WTC11 (cell line): ENCODE measurements around the gene ZNF292. TPM values are rescaled to one million over a fixed set of nuclear protein-coding genes. Genes with fewer than 3 reads are reported as not detected.

Source experiments
- CREM ChIP-seq: sonication (generic); formaldehyde crosslinking; IDR thresholded peaks from 2 replicates; pipeline ENCODE4 v1.8.1; 2022; ENCODE audit warnings: mild to moderate bottlenecking, missing genetic modification reagents, moderate library complexity
- FOXJ3 ChIP-seq: sonication (generic); formaldehyde crosslinking; IDR thresholded peaks from 2 replicates; pipeline ENCODE4 v1.9.0; 2021; ENCODE audit warnings: missing genetic modification reagents, mild to moderate bottlenecking, borderline replicate concordance
- GABPB1 ChIP-seq: sonication (generic); formaldehyde crosslinking; IDR thresholded peaks from 2 replicates; pipeline ENCODE4 v1.8.1; 2023; ENCODE audit warnings: mild to moderate bottlenecking, missing genetic modification reagents
- GRHL2 ChIP-seq: fragments of 250-450 bp; sonication (Bioruptor Pico); IDR thresholded peaks from 2 replicates; pipeline ENCODE4 v1.8.0; 2022; ENCODE audit warnings: mild to moderate bottlenecking, moderate library complexity; ENCODE audit not compliant: insufficient replicate concordance, severe bottlenecking
- JUN ChIP-seq: sonication (generic); formaldehyde crosslinking; IDR thresholded peaks from 2 replicates; pipeline ENCODE4 v1.8.0; 2023; ENCODE audit warnings: mild to moderate bottlenecking, missing genetic modification reagents
- KAT7 ChIP-seq: sonication (generic); formaldehyde crosslinking; IDR thresholded peaks from 2 replicates; pipeline ENCODE4 v1.8.1; 2023; ENCODE audit warnings: missing genetic modification reagents, mild to moderate bottlenecking, borderline replicate concordance
- NFATC4 ChIP-seq: fragments of 250-450 bp; sonication (Bioruptor Pico); IDR thresholded peaks from 2 replicates; pipeline ENCODE4 v1.9.0; 2021; ENCODE audit warnings: mild to moderate bottlenecking
- NFE2L1 ChIP-seq: sonication (generic); formaldehyde crosslinking; IDR thresholded peaks from 2 replicates; pipeline ENCODE4 v1.8.1; 2023; ENCODE audit warnings: missing genetic modification reagents
- NFYB ChIP-seq: sonication (generic); formaldehyde crosslinking; conservative IDR thresholded peaks from 2 replicates; pipeline ENCODE4 v1.8.0; 2022; ENCODE audit warnings: low read depth, missing genetic modification reagents
- NR1H2 ChIP-seq: sonication (generic); formaldehyde crosslinking; IDR thresholded peaks from 2 replicates; pipeline ENCODE4 v1.9.0; 2021; ENCODE audit warnings: mild to moderate bottlenecking, moderate library complexity, missing genetic modification reagents
- NR2C2 ChIP-seq: sonication (generic); formaldehyde crosslinking; IDR thresholded peaks from 2 replicates; pipeline ENCODE4 v1.8.0; 2022; ENCODE audit warnings: mild to moderate bottlenecking, missing genetic modification reagents
- NR3C1 ChIP-seq: sonication (generic); formaldehyde crosslinking; conservative IDR thresholded peaks from 2 replicates; pipeline ENCODE4 v1.8.1; 2023; ENCODE audit warnings: low read depth, mild to moderate bottlenecking, missing genetic modification reagents
- SMAD3 ChIP-seq: sonication (generic); formaldehyde crosslinking; IDR thresholded peaks from 2 replicates; pipeline ENCODE4 v1.8.0; 2022; ENCODE audit warnings: missing genetic modification reagents, mild to moderate bottlenecking, borderline replicate concordance
- SMAD4 ChIP-seq: sonication (generic); formaldehyde crosslinking; IDR thresholded peaks from 2 replicates; pipeline ENCODE4 v1.8.0; 2022; ENCODE audit warnings: mild to moderate bottlenecking, missing genetic modification reagents
- SP1 ChIP-seq: sonication (generic); formaldehyde crosslinking; conservative IDR thresholded peaks from 2 replicates; pipeline ENCODE4 v1.8.1; 2022; ENCODE audit warnings: missing genetic modification reagents
- TCF7 ChIP-seq: sonication (generic); formaldehyde crosslinking; IDR thresholded peaks from 2 replicates; pipeline ENCODE4 v1.8.0; 2022; ENCODE audit warnings: mild to moderate bottlenecking, low read depth, missing genetic modification reagents, moderate library complexity
- TEAD1 ChIP-seq: sonication (generic); formaldehyde crosslinking; IDR thresholded peaks from 2 replicates; pipeline ENCODE4 v1.8.0; 2022; ENCODE audit warnings: mild to moderate bottlenecking, missing genetic modification reagents
- TEAD4 ChIP-seq: sonication (generic); formaldehyde crosslinking; IDR thresholded peaks from 2 replicates; pipeline ENCODE4 v1.8.0; 2022; ENCODE audit warnings: mild to moderate bottlenecking, missing genetic modification reagents
- ZNF317 ChIP-seq: sonication (generic); formaldehyde crosslinking; IDR thresholded peaks from 2 replicates; pipeline ENCODE4 v1.8.1; 2023; ENCODE audit warnings: low read depth, mild to moderate bottlenecking, moderate library complexity, missing genetic modification reagents, borderline replicate concordance
- total RNA-seq: library from RNA; stranded (reverse); gene quantifications from 3 replicates; pipeline ENCODE4 v1.2.3, GENCODE V29; 2021
- TF ChIP-seq, protein P1 (sequence below): sonication (generic); formaldehyde crosslinking; IDR thresholded peaks from 2 replicates; pipeline ENCODE4 v1.8.1; 2022; ENCODE audit warnings: mild to moderate bottlenecking, missing genetic modification reagents, moderate library complexity, borderline replicate concordance
- TF ChIP-seq, protein P2 (sequence below): fragments of 250-450 bp; sonication (Bioruptor Pico); IDR thresholded peaks from 2 replicates; pipeline ENCODE4 v1.9.0; 2021; ENCODE audit warnings: mild to moderate bottlenecking
- TF ChIP-seq, protein P3 (sequence below): fragments of 250-450 bp; sonication (Bioruptor Pico); IDR thresholded peaks from 2 replicates; pipeline ENCODE4 v1.9.0; 2021; ENCODE audit warnings: mild to moderate bottlenecking
- TF ChIP-seq, protein P4 (sequence below): sonication (generic); formaldehyde crosslinking; IDR thresholded peaks from 2 replicates; pipeline ENCODE4 v1.8.1; 2022; ENCODE audit warnings: low read depth, missing genetic modification reagents, borderline replicate concordance
- TF ChIP-seq, protein P5 (sequence below): sonication (generic); formaldehyde crosslinking; IDR thresholded peaks from 2 replicates; pipeline ENCODE4 v1.8.0; 2022; ENCODE audit warnings: mild to moderate bottlenecking, missing genetic modification reagents
- TF ChIP-seq, protein P6 (sequence below): fragments of 200-600 bp; IDR thresholded peaks from 2 replicates; pipeline ENCODE4 v1.8.0; 2022; ENCODE audit warnings: antibody characterized with exemption
- TF ChIP-seq, protein P7 (sequence below): sonication (generic); formaldehyde crosslinking; IDR thresholded peaks from 2 replicates; pipeline ENCODE4 v1.8.1; 2023; ENCODE audit warnings: mild to moderate bottlenecking, missing genetic modification reagents
- TF ChIP-seq, protein P8 (sequence below): sonication (generic); formaldehyde crosslinking; IDR thresholded peaks from 2 replicates; pipeline ENCODE4 v1.8.1; 2022; ENCODE audit warnings: low read depth, mild to moderate bottlenecking, moderate library complexity, missing genetic modification reagents, borderline replicate concordance

The ZNF292 gene
- total RNA-seq, 1 experiment from 2014 or later, result 42.1 TPM

DNA sequence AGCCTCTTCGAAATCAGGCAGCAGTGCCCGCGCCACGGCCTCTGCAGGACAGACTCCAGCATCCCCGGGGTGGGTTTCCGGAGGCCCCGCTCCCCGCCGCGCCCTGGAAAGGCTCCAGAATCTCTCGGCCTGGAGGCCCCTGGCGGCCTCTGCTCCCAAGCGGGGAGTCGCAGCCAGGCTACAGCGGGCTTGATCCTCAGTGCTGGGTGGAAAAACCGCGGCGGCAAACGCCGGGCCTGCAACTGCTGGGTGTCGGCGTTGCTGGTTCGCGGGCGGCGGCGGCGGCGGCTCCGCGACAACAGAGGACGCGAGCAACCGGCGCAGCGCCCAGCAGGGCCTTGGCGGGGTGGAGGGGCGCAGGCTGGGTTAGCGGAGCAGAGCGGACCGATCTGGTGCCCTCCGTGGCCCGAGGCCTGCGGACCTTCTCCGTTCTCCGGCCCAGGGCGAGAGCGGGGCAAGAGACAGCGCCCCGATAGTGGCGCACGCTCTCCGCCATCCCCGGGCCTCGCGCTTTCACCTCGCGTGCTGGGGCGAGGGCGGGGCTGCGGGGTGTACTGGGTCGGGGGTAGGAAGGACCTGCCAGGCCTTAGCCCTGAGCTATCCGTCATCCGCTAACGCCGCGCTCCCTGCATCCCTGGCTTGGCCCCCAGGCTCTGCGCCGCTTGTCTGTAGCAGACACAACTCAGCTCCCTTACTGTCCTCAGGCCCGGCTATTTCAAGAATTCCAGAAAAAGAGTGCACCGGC, 3.4 kb upstream of the ZNF292 start (continued):
- TF ChIP-seq NR3C1 (CRISPR knock-in tag) (no peak), SP1 (peak; percentile 67), NR1H2 (CRISPR knock-in tag) (no peak), NFYB (CRISPR knock-in tag) (peak; percentile 36; the same call in 1 of the 2 replicates), NFE2L1 (CRISPR knock-in tag) (peak; percentile 87), NR2C2 (no peak), TEAD4 (CRISPR knock-in tag) (peak; percentile 57; the same call in 1 of the 2 replicates), TEAD1 (peak; percentile 91), GRHL2 (CRISPR knock-in tag) (no peak), GABPB1 (CRISPR knock-in tag) (no peak), JUN (CRISPR knock-in tag) (0 out of 2 replicates have a peak, but pooled peaks have one; percentile 29), SMAD3 (CRISPR knock-in tag) (no peak), ZNF317 (CRISPR knock-in tag) (peak; percentile 54; the same call in 1 of the 2 replicates), SMAD4 (CRISPR knock-in tag) (0 out of 2 replicates have a peak, but pooled peaks have one; percentile 60), CREM (peak; percentile 60), NFATC4 (CRISPR knock-in tag) (no peak), FOXJ3 (CRISPR knock-in tag) (no peak), KAT7 (peak; percentile 89; the same call in 1 of the 2 replicates), TCF7 (CRISPR knock-in tag) (peak; percentile 46; the same call in 1 of the 2 replicates)
- TF ChIP-seq, protein P1, sequence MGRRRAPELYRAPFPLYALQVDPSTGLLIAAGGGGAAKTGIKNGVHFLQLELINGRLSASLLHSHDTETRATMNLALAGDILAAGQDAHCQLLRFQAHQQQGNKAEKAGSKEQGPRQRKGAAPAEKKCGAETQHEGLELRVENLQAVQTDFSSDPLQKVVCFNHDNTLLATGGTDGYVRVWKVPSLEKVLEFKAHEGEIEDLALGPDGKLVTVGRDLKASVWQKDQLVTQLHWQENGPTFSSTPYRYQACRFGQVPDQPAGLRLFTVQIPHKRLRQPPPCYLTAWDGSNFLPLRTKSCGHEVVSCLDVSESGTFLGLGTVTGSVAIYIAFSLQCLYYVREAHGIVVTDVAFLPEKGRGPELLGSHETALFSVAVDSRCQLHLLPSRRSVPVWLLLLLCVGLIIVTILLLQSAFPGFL, result no peak
- TF ChIP-seq, protein P2, sequence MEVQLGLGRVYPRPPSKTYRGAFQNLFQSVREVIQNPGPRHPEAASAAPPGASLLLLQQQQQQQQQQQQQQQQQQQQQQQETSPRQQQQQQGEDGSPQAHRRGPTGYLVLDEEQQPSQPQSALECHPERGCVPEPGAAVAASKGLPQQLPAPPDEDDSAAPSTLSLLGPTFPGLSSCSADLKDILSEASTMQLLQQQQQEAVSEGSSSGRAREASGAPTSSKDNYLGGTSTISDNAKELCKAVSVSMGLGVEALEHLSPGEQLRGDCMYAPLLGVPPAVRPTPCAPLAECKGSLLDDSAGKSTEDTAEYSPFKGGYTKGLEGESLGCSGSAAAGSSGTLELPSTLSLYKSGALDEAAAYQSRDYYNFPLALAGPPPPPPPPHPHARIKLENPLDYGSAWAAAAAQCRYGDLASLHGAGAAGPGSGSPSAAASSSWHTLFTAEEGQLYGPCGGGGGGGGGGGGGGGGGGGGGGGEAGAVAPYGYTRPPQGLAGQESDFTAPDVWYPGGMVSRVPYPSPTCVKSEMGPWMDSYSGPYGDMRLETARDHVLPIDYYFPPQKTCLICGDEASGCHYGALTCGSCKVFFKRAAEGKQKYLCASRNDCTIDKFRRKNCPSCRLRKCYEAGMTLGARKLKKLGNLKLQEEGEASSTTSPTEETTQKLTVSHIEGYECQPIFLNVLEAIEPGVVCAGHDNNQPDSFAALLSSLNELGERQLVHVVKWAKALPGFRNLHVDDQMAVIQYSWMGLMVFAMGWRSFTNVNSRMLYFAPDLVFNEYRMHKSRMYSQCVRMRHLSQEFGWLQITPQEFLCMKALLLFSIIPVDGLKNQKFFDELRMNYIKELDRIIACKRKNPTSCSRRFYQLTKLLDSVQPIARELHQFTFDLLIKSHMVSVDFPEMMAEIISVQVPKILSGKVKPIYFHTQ (CRISPR knock-in tag), result no peak
- TF ChIP-seq, protein P3, sequence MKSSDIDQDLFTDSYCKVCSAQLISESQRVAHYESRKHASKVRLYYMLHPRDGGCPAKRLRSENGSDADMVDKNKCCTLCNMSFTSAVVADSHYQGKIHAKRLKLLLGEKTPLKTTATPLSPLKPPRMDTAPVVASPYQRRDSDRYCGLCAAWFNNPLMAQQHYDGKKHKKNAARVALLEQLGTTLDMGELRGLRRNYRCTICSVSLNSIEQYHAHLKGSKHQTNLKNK, result no peak
- TF ChIP-seq, protein P4, sequence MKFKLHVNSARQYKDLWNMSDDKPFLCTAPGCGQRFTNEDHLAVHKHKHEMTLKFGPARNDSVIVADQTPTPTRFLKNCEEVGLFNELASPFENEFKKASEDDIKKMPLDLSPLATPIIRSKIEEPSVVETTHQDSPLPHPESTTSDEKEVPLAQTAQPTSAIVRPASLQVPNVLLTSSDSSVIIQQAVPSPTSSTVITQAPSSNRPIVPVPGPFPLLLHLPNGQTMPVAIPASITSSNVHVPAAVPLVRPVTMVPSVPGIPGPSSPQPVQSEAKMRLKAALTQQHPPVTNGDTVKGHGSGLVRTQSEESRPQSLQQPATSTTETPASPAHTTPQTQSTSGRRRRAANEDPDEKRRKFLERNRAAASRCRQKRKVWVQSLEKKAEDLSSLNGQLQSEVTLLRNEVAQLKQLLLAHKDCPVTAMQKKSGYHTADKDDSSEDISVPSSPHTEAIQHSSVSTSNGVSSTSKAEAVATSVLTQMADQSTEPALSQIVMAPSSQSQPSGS (CRISPR knock-in tag), result no peak
- TF ChIP-seq, protein P5, sequence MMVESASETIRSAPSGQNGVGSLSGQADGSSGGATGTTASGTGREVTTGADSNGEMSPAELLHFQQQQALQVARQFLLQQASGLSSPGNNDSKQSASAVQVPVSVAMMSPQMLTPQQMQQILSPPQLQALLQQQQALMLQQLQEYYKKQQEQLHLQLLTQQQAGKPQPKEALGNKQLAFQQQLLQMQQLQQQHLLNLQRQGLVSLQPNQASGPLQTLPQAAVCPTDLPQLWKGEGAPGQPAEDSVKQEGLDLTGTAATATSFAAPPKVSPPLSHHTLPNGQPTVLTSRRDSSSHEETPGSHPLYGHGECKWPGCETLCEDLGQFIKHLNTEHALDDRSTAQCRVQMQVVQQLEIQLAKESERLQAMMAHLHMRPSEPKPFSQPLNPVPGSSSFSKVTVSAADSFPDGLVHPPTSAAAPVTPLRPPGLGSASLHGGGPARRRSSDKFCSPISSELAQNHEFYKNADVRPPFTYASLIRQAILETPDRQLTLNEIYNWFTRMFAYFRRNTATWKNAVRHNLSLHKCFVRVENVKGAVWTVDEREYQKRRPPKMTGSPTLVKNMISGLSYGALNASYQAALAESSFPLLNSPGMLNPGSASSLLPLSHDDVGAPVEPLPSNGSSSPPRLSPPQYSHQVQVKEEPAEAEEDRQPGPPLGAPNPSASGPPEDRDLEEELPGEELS (CRISPR knock-in tag), result peak; percentile 93; the same call in 1 of the 2 replicates
- TF ChIP-seq, protein P6, sequence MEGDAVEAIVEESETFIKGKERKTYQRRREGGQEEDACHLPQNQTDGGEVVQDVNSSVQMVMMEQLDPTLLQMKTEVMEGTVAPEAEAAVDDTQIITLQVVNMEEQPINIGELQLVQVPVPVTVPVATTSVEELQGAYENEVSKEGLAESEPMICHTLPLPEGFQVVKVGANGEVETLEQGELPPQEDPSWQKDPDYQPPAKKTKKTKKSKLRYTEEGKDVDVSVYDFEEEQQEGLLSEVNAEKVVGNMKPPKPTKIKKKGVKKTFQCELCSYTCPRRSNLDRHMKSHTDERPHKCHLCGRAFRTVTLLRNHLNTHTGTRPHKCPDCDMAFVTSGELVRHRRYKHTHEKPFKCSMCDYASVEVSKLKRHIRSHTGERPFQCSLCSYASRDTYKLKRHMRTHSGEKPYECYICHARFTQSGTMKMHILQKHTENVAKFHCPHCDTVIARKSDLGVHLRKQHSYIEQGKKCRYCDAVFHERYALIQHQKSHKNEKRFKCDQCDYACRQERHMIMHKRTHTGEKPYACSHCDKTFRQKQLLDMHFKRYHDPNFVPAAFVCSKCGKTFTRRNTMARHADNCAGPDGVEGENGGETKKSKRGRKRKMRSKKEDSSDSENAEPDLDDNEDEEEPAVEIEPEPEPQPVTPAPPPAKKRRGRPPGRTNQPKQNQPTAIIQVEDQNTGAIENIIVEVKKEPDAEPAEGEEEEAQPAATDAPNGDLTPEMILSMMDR, result no peak
- TF ChIP-seq, protein P7, sequence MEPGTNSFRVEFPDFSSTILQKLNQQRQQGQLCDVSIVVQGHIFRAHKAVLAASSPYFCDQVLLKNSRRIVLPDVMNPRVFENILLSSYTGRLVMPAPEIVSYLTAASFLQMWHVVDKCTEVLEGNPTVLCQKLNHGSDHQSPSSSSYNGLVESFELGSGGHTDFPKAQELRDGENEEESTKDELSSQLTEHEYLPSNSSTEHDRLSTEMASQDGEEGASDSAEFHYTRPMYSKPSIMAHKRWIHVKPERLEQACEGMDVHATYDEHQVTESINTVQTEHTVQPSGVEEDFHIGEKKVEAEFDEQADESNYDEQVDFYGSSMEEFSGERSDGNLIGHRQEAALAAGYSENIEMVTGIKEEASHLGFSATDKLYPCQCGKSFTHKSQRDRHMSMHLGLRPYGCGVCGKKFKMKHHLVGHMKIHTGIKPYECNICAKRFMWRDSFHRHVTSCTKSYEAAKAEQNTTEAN (CRISPR knock-in tag), result peak; percentile 75
- TF ChIP-seq, protein P8, sequence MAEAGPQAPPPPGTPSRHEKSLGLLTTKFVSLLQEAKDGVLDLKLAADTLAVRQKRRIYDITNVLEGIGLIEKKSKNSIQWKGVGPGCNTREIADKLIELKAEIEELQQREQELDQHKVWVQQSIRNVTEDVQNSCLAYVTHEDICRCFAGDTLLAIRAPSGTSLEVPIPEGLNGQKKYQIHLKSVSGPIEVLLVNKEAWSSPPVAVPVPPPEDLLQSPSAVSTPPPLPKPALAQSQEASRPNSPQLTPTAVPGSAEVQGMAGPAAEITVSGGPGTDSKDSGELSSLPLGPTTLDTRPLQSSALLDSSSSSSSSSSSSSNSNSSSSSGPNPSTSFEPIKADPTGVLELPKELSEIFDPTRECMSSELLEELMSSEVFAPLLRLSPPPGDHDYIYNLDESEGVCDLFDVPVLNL (CRISPR knock-in tag), result no peak
